HPDE6-E6E7 (cell line): ENCODE results near the gene SEMA4F.
"Not testable (repeated sequence)": the region's sequence is repeated elsewhere in the genome, so short reads cannot be mapped to it uniquely, and the experiment has no call there.

Experiments
- DNase-seq: peaks from one replicate; pipeline ENCODE4 v3.0.0; 2011; ENCODE audit warnings: missing footprints; ENCODE audit errors: extremely low spot score

Gene SEMA4F, protein sequence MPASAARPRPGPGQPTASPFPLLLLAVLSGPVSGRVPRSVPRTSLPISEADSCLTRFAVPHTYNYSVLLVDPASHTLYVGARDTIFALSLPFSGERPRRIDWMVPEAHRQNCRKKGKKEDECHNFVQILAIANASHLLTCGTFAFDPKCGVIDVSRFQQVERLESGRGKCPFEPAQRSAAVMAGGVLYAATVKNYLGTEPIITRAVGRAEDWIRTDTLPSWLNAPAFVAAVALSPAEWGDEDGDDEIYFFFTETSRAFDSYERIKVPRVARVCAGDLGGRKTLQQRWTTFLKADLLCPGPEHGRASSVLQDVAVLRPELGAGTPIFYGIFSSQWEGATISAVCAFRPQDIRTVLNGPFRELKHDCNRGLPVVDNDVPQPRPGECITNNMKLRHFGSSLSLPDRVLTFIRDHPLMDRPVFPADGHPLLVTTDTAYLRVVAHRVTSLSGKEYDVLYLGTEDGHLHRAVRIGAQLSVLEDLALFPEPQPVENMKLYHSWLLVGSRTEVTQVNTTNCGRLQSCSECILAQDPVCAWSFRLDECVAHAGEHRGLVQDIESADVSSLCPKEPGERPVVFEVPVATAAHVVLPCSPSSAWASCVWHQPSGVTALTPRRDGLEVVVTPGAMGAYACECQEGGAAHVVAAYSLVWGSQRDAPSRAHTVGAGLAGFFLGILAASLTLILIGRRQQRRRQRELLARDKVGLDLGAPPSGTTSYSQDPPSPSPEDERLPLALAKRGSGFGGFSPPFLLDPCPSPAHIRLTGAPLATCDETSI

DNA sequence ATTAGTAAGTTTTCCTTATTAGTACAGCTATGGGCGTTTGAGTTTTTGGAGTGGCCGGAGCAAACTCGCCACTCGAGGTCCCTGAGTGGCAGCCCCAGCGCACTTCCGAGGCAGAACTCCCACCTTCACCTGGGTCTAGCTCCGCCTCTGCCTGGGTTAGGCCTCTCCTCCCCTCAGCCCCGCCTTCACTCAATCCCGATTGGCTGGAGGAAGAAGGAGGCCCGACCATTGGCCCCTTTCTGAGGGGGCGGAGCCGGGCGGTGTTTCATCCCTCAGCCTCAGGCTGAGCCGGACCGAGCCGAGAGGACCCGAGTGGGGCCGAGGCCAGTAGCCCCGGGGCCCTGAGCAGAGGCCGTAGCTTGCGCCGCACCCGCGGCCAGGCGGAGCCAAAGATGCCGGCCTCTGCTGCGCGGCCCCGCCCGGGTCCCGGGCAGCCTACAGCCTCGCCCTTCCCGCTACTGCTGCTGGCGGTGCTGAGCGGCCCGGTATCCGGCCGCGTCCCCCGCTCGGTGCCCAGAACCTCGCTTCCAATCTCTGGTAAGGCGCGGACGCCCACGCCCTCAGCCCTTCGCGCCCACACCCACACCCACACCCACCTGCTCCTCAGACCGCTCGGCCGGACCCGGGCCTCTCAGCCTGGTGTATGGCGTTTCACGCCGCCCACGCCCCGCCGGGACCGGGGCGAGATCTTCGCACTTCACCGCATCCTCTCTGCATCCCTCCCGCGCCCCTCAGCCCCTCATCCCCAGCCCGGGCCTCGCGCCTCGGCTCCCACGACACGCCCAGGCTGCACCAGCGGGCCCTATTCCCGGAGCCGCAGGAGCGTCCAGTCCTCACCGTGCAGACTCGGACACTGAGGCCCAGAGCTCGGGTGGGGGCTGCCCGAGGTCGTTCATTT lies at the start of gene SEMA4F:
SEMA4F (plus strand) TSS at position 263 of the 898 bp plus-strand sequence; CDS start at position 393, 130 bp downstream.
- DNase-seq = peak; percentile 97

DNA sequence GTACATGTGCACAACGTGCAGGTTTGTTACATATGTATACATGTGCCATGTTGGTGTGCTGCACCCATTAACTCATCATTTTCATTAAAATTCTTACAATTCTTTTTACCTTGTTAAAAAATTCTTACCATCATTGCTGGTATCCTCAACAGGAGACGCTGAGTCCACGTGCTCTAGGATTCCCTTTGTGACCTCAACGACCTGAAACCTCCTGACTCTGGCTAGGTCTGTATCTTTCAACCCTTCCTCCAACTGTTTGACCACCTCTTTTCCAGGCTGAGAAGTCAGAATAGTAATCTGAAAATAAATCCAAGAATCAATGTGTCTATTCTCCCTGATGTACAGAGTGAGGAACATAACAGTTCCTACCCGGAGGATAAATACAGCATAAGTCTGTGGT lies 47.1 kb upstream of the SEMA4F start:
- no peak for DNase-seq

DNA sequence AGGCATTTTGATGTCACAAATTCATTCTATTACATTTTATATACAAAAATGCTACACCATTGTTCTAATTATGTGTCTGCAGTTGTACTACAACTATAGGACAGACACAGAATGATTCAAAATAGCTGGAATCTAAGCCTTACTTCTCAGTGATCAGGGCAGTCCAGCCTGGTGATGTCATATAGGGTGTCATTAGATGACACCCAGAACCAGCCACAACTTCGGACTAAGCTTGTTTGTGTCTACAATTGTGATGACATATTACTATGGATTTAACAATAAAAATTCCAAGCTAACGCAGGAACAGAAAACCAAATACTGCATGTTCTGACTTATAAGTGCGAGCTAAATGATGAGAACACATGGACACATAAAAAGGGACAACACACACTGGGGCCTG lies 36.9 kb upstream of the SEMA4F start:
- no peak for DNase-seq

DNA sequence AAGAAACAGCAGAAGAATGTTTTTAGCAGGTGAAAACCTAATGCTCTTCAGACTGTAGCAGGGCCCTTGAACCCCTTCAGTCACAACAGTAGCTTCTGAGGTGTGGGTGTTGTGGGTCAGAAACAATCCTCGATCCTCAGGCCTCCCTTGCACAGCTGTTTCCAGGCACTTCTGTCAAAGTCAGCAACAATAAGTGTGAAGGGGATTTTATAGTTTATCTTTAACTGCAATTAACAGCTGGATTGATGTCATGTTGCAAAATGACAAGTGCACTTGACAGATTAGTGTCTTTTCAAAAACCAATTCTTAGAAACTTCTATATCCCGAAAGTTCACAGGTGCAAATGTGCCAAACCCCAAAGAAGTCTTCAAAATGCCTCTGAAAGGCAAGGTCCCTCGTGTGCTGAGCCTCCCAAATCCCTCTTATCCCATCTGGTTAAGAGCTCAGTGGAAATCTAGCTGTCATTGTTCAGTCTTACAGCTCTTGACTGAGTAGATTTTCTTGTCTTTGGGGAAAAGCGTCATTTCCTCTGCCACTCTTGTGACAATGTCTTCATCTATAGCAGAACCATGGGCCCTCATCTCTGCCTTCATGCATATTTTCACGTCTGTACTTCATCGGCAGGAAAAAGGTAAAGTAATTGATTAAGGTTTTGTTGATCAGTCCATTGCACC lies 35.5 kb upstream of the SEMA4F start:
- no peak for DNase-seq

GRCh38 chr2:74619651-74620297 lies 34.3 kb upstream of the SEMA4F start:
- no peak for DNase-seq

DNA sequence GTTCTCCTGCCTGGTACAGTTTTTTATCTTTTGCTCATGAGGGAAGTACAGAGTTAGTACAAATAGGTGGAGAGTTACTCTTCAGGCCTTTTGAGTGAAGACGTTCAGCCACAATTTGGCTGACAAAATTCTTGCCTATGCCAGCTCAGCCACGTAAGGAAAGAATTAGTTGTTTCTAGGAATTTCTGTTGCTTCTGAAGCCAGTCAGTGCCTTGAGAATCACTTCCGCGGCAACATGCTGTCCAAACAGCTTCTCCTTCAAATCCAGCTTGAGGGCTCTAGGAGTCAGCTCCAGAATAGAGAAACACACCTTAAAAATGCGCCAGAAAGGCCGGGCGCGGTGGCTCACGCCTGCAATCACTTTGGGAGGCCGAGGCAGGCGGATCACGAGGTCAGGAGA lies 33.4 kb upstream of the SEMA4F start:
- no peak for DNase-seq

- no peak for DNase-seq
These were observed 28.2 kb upstream of the SEMA4F start for GRCh38 chr2:74625658-74626425.

DNA sequence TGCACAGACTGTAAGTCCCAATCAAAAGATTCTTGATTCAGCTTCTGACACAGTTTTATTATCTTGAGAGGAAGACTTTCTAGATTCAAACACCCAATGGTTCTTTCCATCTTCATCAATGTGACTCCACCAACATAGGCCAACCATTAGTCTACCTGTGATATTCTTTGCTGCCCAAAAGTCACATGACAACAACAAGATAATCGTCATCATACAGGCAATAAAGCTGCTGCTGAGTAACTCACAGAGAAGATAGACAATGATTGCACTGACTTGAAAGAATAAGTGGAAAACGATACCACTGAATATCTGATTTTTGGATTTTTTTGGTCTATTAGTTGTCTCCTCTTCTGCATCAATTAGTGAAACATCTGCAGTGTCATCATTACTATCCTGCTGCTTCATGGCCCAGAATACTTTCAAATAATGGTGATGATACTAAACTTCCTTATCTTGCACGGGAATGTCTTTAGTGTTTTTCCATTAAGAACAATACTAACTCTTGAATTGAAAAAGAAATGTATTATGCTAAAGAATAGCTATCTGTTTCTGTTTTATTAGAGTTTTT lies 25.4 kb upstream of the SEMA4F start:
- no peak for DNase-seq

- not testable (repeated sequence) for DNase-seq
These were observed 23.6 kb upstream of the SEMA4F start for GRCh38 chr2:74630454-74630853.

DNA sequence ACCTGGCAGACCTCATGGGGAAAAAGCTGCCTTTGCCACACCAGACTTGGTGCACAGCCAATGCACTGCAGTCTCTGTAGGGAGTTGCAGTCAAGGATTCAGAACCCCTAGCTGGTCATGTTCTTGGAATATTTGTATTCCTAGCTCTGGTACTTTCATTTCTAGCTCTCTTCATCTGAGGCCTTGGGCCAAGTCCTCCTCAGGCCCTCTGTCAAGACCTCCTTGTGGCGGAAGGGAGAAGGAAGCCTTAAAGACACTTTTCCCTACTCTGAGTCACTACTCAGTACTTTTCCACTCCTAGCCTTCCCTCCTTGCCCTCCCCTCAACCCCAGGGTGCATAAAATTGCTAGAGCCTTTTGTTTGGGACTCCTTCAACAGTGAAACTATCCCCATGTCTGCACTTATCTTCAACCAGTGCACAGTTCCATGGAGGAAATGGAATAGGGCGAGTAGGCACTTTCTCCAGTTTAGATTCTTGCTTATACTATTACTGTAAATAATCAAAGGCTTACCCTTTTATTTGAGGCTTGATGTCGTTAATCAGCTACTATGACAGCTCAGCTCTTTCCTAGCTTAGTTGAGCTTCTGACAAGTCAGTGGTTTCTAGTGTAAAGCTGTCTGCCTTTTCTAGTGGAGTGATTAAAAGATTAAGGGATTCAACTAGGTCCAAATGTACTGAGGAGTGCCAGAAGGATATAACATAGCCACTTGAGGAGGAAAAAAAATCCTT lies 21.7 kb upstream of the SEMA4F start:
- DNase-seq = no peak

DNA sequence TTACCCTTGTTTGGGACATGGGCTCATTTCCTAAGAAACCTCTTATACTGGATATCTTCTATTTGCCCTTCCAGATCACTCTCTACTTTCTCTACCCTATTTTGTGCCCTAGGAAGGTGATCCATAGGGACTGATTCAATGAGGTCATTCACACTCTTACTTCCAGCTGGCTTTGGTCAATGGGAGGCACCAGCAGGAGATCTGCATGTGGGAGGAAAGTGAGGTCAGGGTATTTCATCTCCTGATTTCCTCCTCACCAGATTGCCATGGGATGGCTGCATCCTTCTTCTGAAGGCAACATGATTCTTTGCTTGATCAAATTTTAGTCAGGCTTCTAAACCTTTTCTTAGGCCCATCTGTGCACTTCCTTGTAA lies 21.1 kb upstream of the SEMA4F start:
- DNase-seq = no peak

DNA sequence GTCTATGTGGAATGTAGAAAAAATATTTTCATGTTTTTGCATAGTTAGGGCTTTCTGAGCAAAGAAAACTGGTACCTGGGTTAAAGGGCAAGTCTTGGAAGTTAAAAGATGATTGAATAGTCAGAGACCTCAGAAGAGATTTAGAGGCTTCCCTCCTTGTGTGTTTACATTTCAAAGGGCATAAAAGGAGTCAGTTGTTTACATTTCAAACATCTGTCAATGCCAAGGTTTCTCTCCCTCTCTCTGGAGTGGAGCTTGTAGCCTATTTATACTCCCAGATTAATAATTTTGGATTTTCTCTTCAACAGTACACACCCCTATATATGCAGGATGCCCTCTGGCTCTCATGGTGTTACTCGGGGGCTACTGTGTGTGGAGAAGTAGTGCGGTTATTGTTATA lies 14.5 kb upstream of the SEMA4F start:
- no peak for DNase-seq

DNA sequence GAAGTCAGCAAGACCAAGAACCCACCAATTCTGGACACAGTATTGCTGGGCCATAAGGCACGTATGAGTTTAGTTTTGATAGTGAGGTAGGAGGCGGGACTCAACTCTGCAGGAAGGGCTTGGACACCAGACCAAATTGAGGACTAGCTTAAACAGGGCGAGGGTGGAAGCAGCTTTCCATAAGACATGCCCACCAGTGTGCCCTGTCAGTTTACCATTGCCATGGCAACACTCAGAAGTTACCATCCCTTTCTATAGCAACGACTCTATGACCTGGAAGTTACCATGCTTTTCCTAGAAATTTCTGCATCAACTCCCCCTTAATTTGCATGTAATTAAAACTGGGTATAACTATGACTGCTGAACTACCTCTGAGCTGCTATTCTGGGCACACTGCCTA lies 8.7 kb upstream of the SEMA4F start:
- no peak for DNase-seq

DNA sequence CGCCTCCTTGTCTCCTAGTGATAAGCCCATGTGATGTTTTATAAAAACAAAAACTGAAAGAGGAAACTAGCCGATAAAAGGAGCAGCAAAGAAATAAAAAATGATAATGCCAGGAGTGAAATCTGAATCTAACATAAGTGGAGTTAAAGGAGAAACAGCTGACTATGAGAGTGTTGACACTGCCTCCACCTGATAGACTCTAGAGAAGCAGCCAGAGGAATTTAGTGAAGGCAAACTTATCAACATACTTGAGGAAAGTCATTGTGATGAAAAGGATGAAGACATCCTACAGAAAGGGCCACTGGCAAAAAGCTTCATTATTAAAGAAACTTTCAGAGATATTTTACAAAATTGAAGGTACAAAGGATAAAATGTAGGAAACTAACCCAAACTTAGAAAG lies 7.8 kb upstream of the SEMA4F start:
- DNase-seq = no peak

GRCh38 chr2:74646834-74647482 lies 7.1 kb upstream of the SEMA4F start:
- no peak for DNase-seq

- DNase-seq = no peak
These were observed 6.0 kb upstream of the SEMA4F start, which contains the start of gene M1AP for GRCh38 chr2:74648009-74648443. M1AP (minus strand) TSS chr2:74648330; CDS start chr2:74640275, 8,055 bp downstream.

DNA sequence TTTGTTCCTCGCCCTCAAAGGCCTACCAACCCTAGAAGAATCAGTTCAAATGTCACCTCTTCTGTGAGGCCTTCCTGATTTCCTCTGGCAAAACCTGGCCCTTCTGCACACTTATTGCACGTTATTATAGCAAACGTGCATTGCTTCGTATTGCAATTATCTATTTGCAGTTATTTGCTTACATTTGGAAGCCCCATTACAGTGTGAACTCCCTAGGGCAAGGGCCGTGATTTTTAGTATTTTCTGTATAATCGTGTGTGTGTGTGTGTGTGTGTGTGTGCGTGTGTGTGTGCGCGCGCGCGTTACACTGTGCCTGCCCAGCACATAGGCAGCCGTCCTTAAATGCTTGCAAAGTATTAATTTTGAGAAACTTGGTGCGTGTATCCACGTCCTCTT lies 460 bp upstream of the SEMA4F start:
- DNase-seq = no peak

DNA sequence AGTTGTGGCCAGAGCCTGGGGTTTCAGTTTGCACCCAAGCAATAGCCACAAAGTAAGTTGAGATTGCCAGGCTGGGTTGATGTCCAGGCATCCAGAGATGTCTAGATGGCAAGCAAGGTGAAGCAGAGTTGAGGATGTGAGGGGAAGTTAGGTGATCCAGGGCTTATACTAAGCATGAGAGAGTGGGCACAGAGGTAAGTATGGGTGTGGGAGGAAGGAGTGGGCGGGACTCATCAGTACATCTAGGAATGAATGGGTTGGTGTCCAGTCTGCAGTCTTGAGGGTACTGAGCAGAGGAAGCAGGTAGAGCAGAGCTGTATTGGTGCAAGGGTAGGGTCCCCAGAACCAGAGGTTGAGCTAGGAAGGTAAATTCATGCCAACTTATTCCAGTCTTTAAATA lies 1.5 kb downstream of the SEMA4F start:
- no peak for DNase-seq

- DNase-seq = no peak
These were observed 4.5 kb downstream of the SEMA4F start for GRCh38 chr2:74658516-74658915.
